HG03469 (cell line): ENCODE measurements around the gene RERE.
"Not testable (repeated sequence)": the region's sequence is repeated elsewhere in the genome, so short reads cannot be mapped to it uniquely, and the experiment has no call there.

ENCODE experiments used
- ATAC-seq: cut with Tn5 transposase; IDR thresholded peaks from one replicate; pipeline ENCODE4 v1.9.1; 2021; ENCODE audit warnings: mild to moderate bottlenecking, moderate library complexity, moderate number of reproducible peaks; ENCODE audit not compliant: unreplicated experiment

Gene RERE

GRCh38 chr1:8463144-8463927, 354.1 kb downstream of the RERE start:
- no peak for ATAC-seq

GRCh38 chr1:8462371-8462892, 355.0 kb downstream of the RERE start:
- ATAC-seq = no peak

GRCh38 chr1:8461351-8462110, 355.9 kb downstream of the RERE start:
- no peak for ATAC-seq

GRCh38 chr1:8460784-8461183, 356.7 kb downstream of the RERE start:
- no peak for ATAC-seq

- ATAC-seq = no peak
These were observed 357.3 kb downstream of the RERE start for GRCh38 chr1:8460132-8460544.

GRCh38 chr1:8458607-8459006, 358.8 kb downstream of the RERE start:
- no peak for ATAC-seq

GRCh38 chr1:8457760-8458381, 359.6 kb downstream of the RERE start:
- no peak for ATAC-seq

GRCh38 chr1:8456991-8457390, 360.4 kb downstream of the RERE start:
- ATAC-seq = no peak

- no peak for ATAC-seq
These were observed 361.0 kb downstream of the RERE start for GRCh38 chr1:8456308-8456912.

GRCh38 chr1:8455700-8456307, 361.6 kb downstream of the RERE start:
- ATAC-seq = no peak

GRCh38 chr1:8450312-8450711, 367.1 kb downstream of the RERE start:
- no peak for ATAC-seq

- no peak for ATAC-seq
These were observed 368.4 kb downstream of the RERE start for GRCh38 chr1:8448911-8449661.

- not testable (repeated sequence) for ATAC-seq
These were observed 368.9 kb downstream of the RERE start for GRCh38 chr1:8448505-8448904.

- no peak for ATAC-seq
These were observed 369.8 kb downstream of the RERE start for GRCh38 chr1:8447616-8448150.

GRCh38 chr1:8446119-8446518, 371.3 kb downstream of the RERE start:
- ATAC-seq = not testable (repeated sequence)

GRCh38 chr1:8443558-8444194, 373.8 kb downstream of the RERE start:
- ATAC-seq = no peak

- no peak for ATAC-seq
These were observed 376.0 kb downstream of the RERE start for GRCh38 chr1:8441426-8441825.

- ATAC-seq = no peak
These were observed 378.3 kb downstream of the RERE start for GRCh38 chr1:8439015-8439702.

- no peak for ATAC-seq
These were observed 379.0 kb downstream of the RERE start for GRCh38 chr1:8438489-8438888.
